ENCODE measurements around the gene WSB1.

WSB1 gene

GRCh38 chr17:27357236-27357635 is 63.3 kb downstream of the WSB1 start:
- H3K36me3 ChIP-seq (ENCODE audit: control insufficient read depth, insufficient read depth, low read length), result no peaks in the 10 kb centered on the region
- TF ChIP-seq CTCF (IDR thresholded peaks at IDR 0.05; ENCODE audit: insufficient read depth, low read length, poor library complexity, severe bottlenecking), result no peak
- no peaks in the 10 kb centered on the region for H3K27me3 ChIP-seq (replicated peaks; ENCODE audit: control insufficient read depth, insufficient read depth, low read length)
- no peak overlapping the region for H3K4me3 ChIP-seq (replicated peaks; ENCODE audit: low read depth, low read length)
- no peak for DNase-seq (ENCODE audit: extremely low read depth, insufficient read length)

GRCh38 chr17:27360507-27360906 is 66.6 kb downstream of the WSB1 start:
- H3K27me3 ChIP-seq (replicated peaks; ENCODE audit: control insufficient read depth, insufficient read depth, low read length), result no peaks in the 10 kb centered on the region
- no peak overlapping the region for H3K4me3 ChIP-seq (replicated peaks; ENCODE audit: low read depth, low read length)
- no peak for DNase-seq (ENCODE audit: extremely low read depth, insufficient read length)
- TF ChIP-seq CTCF (IDR thresholded peaks at IDR 0.05; ENCODE audit: insufficient read depth, low read length, poor library complexity, severe bottlenecking), result no peak
- H3K36me3 ChIP-seq (ENCODE audit: control insufficient read depth, insufficient read depth, low read length), result no peaks in the 10 kb centered on the region

GRCh38 chr17:27361695-27362094 is 67.8 kb downstream of the WSB1 start:
- H3K27me3 ChIP-seq (replicated peaks; ENCODE audit: control insufficient read depth, insufficient read depth, low read length), result no peaks in the 10 kb centered on the region; the same call in 1 of the 2 replicates
- no peak overlapping the region for H3K4me3 ChIP-seq (replicated peaks; ENCODE audit: low read depth, low read length)
- no peak for DNase-seq (ENCODE audit: extremely low read depth, insufficient read length)
- H3K36me3 ChIP-seq (ENCODE audit: control insufficient read depth, insufficient read depth, low read length), result no peaks in the 10 kb centered on the region
- no peak for TF ChIP-seq CTCF (IDR thresholded peaks at IDR 0.05; ENCODE audit: insufficient read depth, low read length, poor library complexity, severe bottlenecking)

GRCh38 chr17:27362503-27362902 is 68.6 kb downstream of the WSB1 start:
- H3K27me3 ChIP-seq (replicated peaks; ENCODE audit: control insufficient read depth, insufficient read depth, low read length), result no peaks in the 10 kb centered on the region; the same call in 1 of the 2 replicates
- DNase-seq (ENCODE audit: extremely low read depth, insufficient read length), result no peak
- no peak for TF ChIP-seq CTCF (IDR thresholded peaks at IDR 0.05; ENCODE audit: insufficient read depth, low read length, poor library complexity, severe bottlenecking)
- no peaks in the 10 kb centered on the region for H3K36me3 ChIP-seq (ENCODE audit: control insufficient read depth, insufficient read depth, low read length)
- no peak overlapping the region for H3K4me3 ChIP-seq (replicated peaks; ENCODE audit: low read depth, low read length)

- no peak for DNase-seq (ENCODE audit: extremely low read depth, insufficient read length)
- no peak for TF ChIP-seq CTCF (IDR thresholded peaks at IDR 0.05; ENCODE audit: insufficient read depth, low read length, poor library complexity, severe bottlenecking)
- Histone ChIP-seq H3K36me3 (ENCODE audit: control insufficient read depth, insufficient read depth, low read length) (no peaks in the 10 kb centered on the region), H3K4me3 (replicated peaks; ENCODE audit: low read depth, low read length) (no peak overlapping the region), H3K27me3 (replicated peaks; ENCODE audit: control insufficient read depth, insufficient read depth, low read length) (no peaks in the 10 kb centered on the region; the same call in 1 of the 2 replicates)
These were observed 69.0 kb downstream of the WSB1 start for GRCh38 chr17:27362909-27363308.

GRCh38 chr17:27363326-27363725 is 69.4 kb downstream of the WSB1 start:
- no peaks in the 10 kb centered on the region for H3K36me3 ChIP-seq (ENCODE audit: control insufficient read depth, insufficient read depth, low read length)
- H3K27me3 ChIP-seq (replicated peaks; ENCODE audit: control insufficient read depth, insufficient read depth, low read length), result no peaks in the 10 kb centered on the region; the same call in 1 of the 2 replicates
- no peak overlapping the region for H3K4me3 ChIP-seq (replicated peaks; ENCODE audit: low read depth, low read length)
- no peak for TF ChIP-seq CTCF (IDR thresholded peaks at IDR 0.05; ENCODE audit: insufficient read depth, low read length, poor library complexity, severe bottlenecking)
- DNase-seq (ENCODE audit: extremely low read depth, insufficient read length), result no peak

Measured in GM06990 (cell line).